HG02642 (cell line): ENCODE measurements around the gene PCK1.

Experiments used
- ATAC-seq: cut with Tn5 transposase; IDR thresholded peaks from one replicate; pipeline ENCODE4 v1.9.1; 2021; ENCODE audit warnings: mild to moderate bottlenecking; ENCODE audit not compliant: unreplicated experiment, poor library complexity

The PCK1 gene

DNA sequence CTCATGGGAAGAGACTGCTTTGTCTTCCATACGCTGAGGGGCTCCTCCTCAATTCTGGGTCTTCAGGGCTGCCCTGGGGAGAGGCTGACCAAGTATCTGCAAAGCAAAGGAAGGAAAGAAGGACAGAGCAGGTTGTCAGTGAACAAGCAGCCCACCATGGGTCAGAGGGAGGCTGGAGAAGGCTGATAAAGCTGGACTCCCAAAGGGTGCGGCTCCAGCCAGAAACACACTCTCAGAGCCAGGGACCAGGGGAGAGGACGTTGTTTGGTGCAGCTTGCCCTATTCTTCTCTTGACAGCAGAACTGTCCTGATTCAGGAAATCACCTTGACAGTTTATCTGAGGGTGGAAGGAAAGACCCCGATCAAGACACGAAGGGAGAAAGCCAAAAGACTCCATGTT is 25.6 kb upstream of the PCK1 start:
- ATAC-seq = no peak

DNA sequence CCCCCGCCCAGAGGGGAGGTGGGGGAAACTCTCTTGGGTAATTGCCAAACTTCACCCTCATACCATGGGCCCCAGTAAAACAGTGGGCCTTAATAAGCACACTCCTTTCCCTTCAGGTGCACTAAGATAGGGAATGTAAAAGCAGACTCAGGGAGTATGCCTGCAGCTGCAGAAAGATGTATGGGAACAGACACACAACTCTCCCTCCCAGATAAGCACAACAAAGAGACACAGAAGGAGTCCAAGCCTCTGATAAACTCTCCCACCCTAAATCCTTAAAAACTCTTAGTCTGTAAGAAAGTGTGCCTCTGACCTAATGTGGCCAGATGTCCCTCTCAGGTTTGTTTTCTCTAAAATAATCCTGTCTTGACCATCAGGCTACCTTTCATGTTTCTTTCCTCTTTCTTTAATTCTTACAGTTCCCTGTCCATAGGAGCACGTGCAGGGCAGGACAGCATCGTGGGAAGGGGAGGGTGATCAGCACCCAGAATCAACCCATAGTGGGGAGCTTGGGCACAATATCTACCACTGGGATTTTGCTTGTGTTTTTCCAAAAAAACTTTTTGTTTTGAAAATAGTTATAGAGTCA is 24.7 kb upstream of the PCK1 start:
- no peak for ATAC-seq

DNA sequence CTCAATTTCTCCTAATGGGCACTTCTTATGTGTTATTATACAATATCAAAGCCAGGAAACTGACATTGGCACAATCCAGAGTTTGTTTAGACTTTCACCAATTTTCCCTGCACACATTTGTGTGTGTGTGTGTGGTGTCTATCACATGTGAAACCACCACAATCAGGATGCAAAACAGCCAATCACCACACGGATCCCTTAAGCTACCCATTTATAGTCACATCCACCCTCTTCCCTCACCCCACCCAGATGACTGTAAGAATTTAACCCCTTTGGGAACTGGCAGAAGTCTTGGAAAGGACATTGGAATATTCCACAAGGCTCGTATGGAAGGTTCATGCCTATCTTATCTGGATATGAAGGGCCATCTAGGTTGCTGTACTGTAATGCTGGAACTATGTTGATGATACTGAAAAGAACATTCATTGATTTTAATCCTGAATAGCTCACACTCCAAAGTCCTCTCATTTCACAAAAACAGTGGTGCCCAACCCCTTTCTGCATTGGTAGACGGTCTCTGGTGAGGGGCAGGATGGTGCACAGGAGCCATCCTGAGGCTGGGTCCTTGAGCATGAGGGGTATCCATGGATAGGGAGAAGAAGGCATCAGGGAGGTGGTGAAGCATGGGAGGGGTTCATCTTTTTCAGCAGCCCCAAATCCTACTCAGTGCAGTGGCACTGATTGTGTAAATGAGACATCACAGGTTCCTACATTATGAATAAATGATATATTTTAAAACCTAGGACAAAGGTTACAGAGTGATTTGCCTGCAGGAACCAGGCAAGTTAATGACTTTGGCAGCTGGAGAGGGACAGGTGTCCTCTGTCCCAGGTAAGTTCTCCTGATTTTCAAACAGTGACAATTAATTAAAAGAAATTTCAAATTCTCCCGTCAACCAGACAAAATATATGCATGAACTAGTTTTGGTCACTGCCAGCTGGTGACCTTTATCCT is 23.9 kb upstream of the PCK1 start:
- no peak for ATAC-seq

DNA sequence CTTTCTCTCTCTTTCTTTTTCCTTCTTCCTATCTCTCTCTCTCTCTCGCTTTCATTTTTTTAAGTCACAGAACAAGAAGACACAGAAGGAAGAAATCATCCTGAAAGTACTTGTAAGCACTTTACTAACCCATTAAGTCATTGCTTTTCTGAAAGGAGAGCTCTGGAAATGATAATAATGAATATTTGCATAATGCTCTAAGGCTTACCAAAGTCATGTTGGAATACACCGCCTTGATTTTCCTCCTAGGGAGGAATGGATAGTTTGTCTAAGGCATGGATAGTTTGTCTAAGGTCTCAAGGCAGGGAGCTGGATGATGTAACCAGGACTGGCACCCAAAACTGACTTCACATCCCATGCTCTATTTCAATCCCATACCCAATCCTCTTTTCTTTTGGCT is 23.1 kb upstream of the PCK1 start:
- no peak for ATAC-seq

DNA sequence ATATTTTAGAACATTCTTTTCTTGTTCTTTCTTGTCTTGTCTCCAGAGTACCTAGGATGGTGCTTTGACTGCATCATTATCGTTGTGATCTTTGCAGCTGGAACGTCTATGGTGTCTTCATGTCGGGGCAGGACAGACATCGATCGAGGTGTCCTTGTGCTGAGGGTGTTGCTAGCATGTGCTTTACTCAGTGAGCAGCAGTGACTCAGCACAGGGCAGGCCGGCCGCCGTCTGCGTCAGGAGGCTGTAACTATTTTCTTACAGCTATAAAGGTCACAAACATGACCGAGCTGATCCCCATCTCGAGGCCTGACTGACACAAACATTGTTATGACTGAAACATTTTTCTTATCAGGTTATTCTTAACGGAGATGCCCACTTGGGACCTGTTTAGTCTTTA is 21.0 kb upstream of the PCK1 start:
- ATAC-seq = no peak

DNA sequence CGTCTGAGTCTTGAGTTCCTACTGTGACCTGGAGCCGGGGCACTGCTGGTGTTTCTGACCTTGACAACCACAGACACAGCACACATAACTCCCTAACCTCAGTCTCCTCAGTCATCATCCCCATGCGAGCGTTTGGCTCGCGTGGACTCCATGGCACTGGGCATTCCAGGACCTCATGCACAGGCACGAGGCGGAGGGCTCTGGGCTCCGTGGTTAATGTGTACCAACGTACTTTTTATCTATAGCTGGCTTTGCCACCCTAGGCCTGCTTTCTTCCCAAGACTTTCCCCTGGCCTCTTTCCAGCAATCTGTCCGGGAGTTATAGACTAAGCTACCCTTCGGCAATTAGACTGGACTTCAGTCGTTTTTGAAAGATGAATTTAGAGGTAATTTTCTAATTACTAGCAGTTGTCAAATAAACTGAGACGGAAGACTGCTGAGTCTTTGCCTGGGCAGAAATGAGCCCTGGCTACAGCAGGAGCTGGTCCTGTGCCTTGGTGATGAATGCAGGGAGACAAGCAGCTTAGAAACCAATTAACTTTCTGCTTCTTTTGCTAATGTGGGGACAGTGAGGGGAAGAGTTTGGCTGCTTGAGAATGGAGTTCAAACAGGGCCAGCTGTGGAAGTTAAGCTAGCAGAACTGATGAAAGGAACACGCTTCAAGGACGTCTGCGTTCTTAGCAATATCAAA is 19.9 kb upstream of the PCK1 start:
- ATAC-seq = no peak

DNA sequence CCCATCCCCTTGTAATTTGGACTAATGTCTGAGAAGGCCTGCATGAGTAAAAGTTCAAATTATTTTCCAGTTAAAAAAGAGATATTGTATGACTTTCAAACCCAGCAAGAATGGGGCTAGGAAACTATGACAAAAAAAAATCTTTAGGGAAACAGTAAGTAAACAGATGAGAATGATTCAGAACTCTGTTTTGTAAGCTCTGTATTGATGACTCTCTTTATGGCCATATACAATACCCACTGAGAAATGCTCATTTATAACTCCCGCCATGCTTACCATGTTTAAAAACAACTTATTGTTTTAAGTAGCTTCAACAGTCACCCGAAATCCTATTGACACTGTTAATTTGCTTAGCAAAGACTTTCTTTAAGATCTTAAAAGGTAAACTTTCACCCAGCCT is 17.2 kb upstream of the PCK1 start:
- ATAC-seq = no peak

DNA sequence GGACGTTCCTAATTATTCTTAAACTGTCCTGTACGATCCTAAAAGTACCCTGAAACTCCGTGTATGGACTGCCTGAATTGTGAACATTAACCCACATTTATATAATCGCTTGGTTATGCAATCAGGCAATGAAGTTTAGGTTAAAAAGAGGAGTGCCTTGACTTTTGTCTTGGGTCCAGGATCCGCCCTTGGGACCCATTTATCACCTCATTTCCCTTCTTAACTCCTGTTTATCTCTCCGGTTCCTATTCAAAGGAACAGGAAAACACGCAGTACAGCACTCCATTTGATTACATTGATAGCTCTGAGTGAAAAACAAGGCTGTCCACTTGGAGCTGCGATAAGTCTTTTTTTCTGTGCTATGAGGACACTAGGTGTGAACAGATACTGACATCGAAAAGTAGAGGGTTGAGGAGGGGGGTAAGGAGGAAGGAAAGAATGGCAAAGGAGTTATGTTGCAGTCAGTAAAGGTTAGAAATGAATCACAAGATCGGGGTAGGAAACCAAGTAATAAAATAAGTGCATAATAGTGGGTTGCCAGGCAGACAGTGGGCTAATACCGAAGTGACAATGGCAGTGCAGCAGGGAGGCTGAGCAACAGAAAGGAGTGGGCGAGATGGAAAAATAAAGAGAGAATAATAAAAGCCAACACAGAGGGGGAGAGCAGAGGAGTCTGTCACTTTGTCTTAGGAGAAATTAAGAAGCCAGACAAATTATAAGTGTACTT is 15.9 kb upstream of the PCK1 start:
- ATAC-seq = no peak

DNA sequence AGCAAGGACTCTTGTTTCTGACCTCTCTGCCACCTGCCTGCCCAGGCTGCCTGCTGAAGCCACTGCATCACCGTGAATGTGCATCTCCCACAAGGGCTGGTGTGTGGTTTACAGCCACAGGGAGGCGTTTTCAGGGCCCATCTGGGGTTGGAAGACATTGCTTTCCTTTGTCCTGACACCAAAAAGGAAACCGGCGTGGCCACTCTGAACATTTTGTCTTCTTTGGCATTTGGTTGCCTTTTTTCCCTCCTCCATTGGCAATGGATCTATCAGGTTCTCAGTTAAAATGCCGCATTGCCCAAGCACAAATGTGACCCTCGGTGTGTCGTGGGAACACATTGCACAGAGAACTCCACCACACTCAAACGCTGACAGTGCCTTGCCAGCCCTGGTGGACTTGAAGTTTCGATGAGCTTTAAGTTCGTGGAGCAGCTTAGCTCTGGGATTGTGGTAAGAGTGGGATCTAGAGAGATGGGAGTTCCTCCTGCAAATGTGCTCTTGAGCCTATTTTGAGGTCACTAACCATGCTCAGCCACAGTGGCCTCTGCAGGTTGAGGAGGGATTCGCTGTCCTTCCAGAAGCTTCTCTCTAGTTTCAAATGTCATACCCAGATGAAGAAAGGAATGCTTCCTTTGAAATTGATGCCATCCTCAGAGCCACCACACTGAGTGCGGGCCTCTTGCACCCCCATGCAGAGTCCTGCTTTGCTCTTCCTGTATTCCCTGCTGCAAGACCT is 14.8 kb upstream of the PCK1 start:
- ATAC-seq = no peak

DNA sequence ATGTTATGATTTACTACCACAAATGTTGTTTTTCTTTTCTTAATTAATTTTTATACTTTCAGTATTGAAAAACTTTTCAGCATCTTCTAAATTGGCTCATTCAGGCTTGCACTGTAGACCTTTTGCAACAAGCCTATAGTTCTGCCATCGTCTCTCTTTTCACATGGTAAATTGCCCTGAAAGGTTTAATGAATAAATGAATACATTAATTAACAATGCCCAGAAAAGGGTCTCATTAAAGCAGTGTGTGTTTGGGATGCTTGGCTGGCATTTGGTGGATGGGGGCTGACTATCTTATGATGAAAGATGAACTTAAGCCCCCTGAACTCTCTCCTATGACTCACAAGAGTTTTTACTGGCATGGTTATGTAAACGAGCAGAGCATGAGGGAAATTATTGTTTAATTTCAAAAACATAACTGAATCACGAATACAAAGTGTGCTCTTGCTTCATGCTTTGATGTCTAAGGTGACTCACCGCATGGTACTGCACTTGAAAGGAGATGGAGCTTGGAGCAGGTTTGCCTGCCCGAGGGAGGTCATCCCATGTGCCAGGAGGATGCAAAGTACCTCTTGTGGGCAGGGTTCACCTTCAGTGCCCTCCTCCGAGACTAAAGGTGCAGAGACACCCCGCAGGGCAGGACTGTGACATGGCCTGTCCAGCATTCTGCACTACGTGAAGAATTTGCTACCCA is 13.8 kb upstream of the PCK1 start:
- no peak for ATAC-seq

DNA sequence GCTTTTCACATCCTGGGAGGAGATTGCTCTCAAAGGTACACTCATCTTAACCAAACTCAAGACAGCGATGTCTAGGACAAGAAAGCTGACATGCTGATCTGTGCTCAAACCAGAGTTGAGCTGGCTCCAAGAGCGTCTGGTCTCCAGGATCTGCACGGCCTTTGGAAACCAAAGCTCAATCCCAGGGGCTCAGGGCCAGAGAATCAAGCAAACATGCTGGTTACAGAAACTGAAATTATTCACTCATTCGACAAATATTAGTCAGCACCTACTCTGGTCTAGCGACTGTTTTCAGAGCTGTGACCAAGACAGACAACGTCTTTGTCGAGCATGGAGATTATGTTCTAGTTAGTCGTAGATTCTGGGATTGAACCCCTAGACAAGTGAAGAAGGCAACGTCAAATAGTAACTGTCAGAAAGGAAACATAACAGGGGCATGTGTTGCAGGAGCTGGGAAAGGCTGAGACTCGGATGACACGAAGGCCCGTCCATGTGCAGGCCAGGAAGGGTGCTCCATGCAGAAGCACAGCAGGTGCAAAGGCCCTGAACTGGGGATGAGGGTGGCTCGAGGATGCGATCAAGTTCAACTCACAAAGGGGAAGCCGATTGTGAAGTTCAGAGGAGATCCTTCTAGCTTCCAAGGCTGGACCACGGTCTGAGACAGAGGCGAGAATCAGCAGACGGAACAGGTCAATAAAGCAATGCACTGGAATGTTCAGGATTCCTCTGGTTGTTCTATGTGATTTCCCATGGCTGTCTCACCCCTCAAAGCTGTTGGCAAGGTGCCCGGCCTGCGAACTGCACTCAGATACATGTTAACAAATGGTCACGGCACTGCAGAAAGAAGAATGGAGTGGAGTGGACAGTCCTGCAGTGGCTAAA is 12.5 kb upstream of the PCK1 start:
- no peak for ATAC-seq

DNA sequence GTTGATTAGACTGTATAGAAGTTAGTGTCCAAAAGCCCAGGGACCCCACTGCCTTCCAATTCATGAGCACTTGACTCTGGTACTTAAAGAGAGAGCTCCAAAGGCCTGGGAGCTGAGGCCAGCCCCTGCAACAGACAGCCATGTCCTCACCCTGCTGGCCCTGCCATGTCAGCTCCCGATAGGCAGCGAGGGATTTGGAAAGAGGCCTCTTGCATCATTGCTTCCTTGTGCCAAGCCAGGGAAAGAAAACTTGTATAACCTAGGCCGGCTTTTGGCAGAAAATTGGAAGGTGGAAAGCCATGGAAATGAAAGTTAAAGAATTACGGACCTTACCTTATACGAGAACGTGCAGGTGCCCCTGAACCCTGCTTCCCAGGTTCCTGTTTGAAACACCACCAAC is 8.4 kb upstream of the PCK1 start:
- ATAC-seq = no peak

DNA sequence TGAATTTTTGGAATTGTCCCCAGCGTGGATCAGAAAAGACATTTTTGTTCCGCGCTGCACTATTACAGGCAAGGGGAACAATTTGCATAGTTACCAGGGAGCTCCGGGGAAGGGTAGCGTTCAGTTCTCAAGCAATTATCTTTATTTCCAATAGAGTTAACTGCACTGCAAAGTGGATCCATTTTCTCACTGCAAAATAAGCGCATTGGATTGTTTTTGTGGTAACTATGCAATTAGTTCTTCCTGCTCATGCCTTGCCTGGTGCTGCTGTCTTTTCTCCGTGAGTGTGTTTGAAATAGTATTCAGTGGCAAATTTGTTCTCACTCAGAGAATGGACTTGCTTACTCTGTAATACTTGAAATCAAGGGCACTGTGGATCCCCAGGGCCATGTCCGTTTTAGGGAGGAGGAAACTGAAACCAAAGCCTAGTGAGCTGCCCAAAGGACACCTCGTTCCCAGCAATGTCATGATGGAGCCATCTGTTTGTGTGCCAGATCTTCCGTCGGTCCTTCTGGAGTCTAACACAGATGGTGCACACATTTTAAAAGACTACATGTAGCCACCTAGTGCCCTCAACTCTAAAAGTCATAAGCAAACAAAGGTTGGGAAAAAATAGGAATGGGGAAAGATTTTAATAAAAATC is 7.4 kb upstream of the PCK1 start:
- no peak for ATAC-seq

DNA sequence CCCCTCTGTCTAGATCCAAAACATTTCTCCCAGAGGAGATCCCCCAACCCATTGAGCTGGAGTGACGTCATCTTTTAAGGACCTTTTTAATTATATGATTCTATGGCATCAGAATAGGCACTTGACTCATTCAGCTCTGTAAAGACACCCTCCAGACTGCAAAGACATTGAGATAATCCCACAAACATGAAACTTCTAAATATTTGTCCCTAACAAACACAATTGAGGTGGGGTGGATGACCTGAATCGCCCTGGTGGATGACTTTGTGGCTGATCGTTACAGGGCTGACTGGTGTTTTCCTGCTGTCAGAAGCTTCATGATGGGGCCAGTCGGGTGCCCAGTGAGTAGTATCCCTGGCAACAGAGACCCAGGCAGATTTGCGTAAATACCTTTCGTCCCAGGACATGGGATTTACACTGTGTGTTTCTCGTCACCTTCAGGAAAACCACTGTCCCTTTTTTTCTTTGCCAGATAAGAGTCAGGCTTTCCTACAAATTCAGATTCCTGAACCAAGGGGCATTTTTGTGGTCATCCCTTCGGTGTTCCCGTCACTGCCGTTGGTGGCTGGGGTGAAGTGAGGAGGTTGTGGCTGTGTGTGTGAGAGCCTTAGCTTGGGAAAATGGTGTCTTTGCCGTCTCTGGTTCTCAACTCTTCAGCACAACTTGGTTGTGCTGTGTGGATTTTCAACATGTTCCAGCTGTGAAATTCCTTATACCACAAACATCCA is 5.3 kb upstream of the PCK1 start:
- ATAC-seq = no peak

DNA sequence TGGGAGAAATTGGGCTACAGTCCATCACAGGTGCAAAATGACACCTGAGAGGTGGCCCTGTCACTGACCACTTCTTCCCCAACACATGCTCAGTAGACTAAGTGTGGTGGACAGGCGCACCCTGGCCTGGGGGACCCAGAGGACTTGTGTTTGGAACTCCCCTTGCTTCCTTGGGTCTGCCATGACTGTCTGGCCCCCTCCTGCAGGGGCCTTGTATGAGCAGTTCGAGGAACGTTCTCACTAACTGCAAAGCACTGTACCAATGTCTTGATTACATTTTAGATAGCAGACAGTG is 4.0 kb upstream of the PCK1 start:
- no peak for ATAC-seq

DNA sequence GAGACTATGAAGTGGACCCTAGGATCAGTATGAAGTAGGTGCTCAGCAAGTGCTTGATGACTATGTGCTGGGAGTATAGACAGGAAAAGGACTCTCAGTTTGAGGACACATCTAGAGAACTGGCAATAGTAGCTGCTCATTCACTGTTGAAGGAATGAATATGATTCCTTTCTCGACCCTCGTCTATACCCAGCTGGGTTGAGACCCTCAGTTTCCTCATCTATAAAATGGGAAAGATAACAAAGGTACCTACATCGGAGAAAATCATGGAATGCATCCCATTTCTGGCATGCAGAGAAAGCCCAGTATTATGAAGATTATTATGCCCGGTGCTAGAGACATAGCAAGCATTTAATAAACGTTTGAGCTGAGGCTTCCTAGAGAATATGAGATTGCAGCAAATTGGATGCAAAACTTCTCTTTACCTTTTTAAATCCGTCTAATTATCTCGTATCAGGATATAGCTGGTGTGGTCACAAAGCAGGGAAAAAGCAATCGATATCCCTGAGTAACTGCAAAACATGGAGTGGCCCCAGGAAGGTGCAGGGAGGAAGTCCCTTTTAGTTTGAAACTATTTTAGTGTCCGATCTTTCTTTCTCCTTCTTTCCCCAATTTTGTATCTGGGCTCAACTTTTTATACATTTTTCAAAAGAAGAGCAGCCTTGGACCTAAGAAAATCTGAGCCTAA is 2.8 kb upstream of the PCK1 start:
- no peak for ATAC-seq
